Fibroblast of pulmonary artery (primary cell): ENCODE measurements around the gene COQ8B.

Experiments
- DNase-seq: peaks from one replicate; pipeline ENCODE4 v3.0.0-alpha.2; 2010; ENCODE audit warnings: low read depth
- H3K4me3 ChIP-seq: replicated peaks from 2 replicates; pipeline ENCODE4 v1.5.1; 2011; ENCODE audit warnings: low read depth, mild to moderate bottlenecking, control low read depth, low read length, moderate library complexity
- TF ChIP-seq, protein P1 (sequence below): IDR thresholded peaks from 2 replicates; pipeline ENCODE4 v1.5.1; 2011; ENCODE audit warnings: mild to moderate bottlenecking, control low read depth, low read length, inconsistent platforms; ENCODE audit errors: missing control alignments

COQ8B gene

GRCh38 chr19:40700083-40700482, 16.6 kb downstream of the COQ8B start:
- TF ChIP-seq, protein P1, sequence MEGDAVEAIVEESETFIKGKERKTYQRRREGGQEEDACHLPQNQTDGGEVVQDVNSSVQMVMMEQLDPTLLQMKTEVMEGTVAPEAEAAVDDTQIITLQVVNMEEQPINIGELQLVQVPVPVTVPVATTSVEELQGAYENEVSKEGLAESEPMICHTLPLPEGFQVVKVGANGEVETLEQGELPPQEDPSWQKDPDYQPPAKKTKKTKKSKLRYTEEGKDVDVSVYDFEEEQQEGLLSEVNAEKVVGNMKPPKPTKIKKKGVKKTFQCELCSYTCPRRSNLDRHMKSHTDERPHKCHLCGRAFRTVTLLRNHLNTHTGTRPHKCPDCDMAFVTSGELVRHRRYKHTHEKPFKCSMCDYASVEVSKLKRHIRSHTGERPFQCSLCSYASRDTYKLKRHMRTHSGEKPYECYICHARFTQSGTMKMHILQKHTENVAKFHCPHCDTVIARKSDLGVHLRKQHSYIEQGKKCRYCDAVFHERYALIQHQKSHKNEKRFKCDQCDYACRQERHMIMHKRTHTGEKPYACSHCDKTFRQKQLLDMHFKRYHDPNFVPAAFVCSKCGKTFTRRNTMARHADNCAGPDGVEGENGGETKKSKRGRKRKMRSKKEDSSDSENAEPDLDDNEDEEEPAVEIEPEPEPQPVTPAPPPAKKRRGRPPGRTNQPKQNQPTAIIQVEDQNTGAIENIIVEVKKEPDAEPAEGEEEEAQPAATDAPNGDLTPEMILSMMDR: no peak
- no peak for DNase-seq
- no peak overlapping the region for H3K4me3 ChIP-seq

DNA sequence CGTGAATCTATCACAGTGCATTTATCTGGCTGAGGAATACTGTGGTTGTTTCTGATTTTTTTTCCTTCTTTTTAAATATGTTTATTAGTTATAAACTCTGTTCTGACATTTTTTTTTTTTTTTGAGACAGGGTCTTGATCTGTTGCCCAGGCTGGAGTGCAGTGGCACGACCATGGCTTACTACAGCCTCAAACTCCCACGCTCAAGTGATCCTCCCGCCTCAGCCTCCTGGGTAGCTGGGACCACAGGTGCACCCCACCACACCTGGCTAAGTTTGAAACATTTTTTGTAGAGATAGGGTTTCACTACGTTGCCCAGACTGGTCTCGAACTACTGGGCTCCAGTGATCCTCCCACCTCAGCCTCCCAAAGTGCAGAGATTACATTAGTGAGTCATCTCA, 19.7 kb downstream of the COQ8B start:
- DNase-seq: no peak
- TF ChIP-seq, protein P1: no peak
- no peak overlapping the region for H3K4me3 ChIP-seq

GRCh38 chr19:40695881-40696280, 20.8 kb downstream of the COQ8B start:
- TF ChIP-seq, protein P1: no peak
- DNase-seq: no peak

DNA sequence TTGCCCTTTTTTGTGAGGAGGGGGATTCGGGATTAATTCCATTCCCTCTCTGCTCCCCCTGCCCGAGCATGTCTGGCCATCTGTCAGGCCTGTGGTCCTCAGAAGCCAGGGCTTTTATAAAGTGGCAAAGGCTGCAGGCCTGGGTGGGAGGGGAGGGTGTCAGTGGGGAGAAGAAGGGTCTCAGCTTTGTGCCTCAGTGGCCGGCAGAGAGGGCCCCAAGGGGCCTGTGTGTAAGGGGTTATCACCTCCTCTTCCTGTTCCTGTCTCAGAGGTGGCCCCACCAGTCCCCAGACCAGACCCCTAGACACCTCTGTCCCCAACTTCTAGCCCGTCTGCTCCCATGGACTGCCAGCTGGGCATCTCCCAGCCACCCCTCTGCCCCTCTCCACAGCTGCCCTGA, 22.8 kb downstream of the COQ8B start:
- DNase-seq: no peak
- TF ChIP-seq, protein P1: no peak
- no peak overlapping the region for H3K4me3 ChIP-seq

More at GRCh38 chr19:40695881-40696280, 20.8 kb downstream of the COQ8B start:
- no peak overlapping the region for H3K4me3 ChIP-seq

DNA sequence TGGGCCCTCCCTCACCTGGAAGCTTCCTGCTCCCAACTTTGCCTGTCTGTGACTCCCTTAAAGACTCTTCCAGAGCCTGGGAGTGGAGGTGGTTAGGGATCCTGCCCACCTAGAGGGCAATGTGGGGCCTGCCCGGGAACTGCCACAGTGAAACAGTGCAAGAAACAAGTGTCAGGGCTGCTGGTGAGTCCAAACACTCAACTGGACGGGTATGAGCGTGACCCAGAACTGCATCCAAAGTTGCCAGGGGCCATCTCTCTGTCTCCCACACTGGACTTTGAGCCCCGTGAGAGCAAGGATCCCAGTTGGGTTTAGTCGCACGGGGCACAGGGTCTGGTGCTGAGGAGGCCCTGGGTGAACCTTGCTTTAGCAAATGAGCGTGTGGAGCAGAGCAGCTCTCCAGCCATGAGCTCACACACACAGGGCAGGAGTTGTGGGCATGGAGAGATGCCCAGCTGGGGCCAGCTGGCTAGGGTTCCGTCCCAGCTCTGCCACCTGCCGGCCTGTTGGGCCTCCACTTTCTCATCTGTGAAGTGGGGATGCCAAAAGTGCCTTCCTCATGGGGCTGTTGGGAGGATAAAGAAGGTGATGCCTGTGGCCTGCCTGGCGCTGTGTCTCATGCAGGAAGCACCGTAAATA, 23.4 kb downstream of the COQ8B start:
- TF ChIP-seq, protein P1: no peak
- H3K4me3 ChIP-seq: no peak overlapping the region
- no peak for DNase-seq

GRCh38 chr19:40692212-40692551, 24.5 kb downstream of the COQ8B start:
- no peak for DNase-seq
- TF ChIP-seq, protein P1: no peak
- no peak overlapping the region for H3K4me3 ChIP-seq
